ENCODE measurements around the gene ANG. TPM values are rescaled to one million over a fixed set of nuclear protein-coding genes. Genes with fewer than 3 reads are reported as not detected.

ANG gene
- total RNA-seq, 1 experiment from 2014 or later = 5.8 TPM

GRCh38 chr14:20733684-20734429 is 45.3 kb downstream of the ANG start:
- Histone ChIP-seq H3K9me2 (ENCODE audit: insufficient read depth) (no peaks in the 10 kb centered on the region), H4K20me1 (ENCODE audit: insufficient read depth) (no peaks in the 10 kb centered on the region), H2AFZ (ENCODE audit: low read depth, low read length, poor library complexity, severe bottlenecking) (no peak overlapping the region), H3K4me1 (ENCODE audit: control insufficient read depth in 1 of 2, insufficient read depth in 2 of 2, low read length in 2 of 2) (no peaks in the 10 kb centered on the region), H3K9ac (ENCODE audit: low read length) (no peak overlapping the region), H3K79me2 (ENCODE audit: insufficient read depth, low read length) (no peaks in the 10 kb centered on the region), H3K4me2 (ENCODE audit: low read length) (no peak overlapping the region), H3K4me3 (replicated peaks in 1 of 2; ENCODE audit: low read depth in 1 of 2, low read length in 2 of 2) (no peak overlapping the region), H3K27me3 (ENCODE audit: insufficient read depth, low read length) (peaks cover 8% of the 10 kb centered on the region), H3K36me3 (ENCODE audit: control insufficient read depth in 1 of 2, insufficient read depth in 2 of 2, low read length in 2 of 2) (no peaks in the 10 kb centered on the region), H3K9me3 (ENCODE audit: control insufficient read depth in 1 of 2, insufficient read depth in 1 of 2, low read depth in 1 of 2, low read length in 2 of 2) (no peaks in the 10 kb centered on the region), H3K27ac (ENCODE audit: low read depth, low read length) (no peak overlapping the region)
- no TSS peak for BruUV-seq (replicated peaks)
- DNase-seq (ENCODE audit: low read depth, low spot score) (no peak), ATAC-seq (no peak)
- ChIA-PET CTCF (no interaction called here), POLR2A (no interaction called here), RAD21 (ENCODE audit: low non-redundant PET in 1 of 2, low total read pairs in 2 of 2, uncharacterized antibody in 2 of 2, unreplicated experiment in 2 of 2) (no interaction called here)
- intact Hi-C loops (cut with micrococcal nuclease) = no loop called here
- TF ChIP-seq POLR2A (IDR thresholded peaks at IDR 0.05; ENCODE audit: borderline replicate concordance, extremely low read depth, insufficient read depth, insufficient read length) (no peak), CEBPB (IDR thresholded peaks at IDR 0.05; ENCODE audit: low read depth) (no peak), EZH2phosphoT487 (IDR thresholded peaks at IDR 0.05; ENCODE audit: borderline replicate concordance) (no peak), ATF3 (IDR thresholded peaks at IDR 0.05) (no peak), FOSL1 (IDR thresholded peaks at IDR 0.05; ENCODE audit: low read depth) (no peak), SRF (IDR thresholded peaks at IDR 0.05; ENCODE audit: low read depth) (no peak), MAX (IDR thresholded peaks at IDR 0.05) (no peak), JUND (IDR thresholded peaks at IDR 0.05) (no peak)

GRCh38 chr14:20734430-20734806 is 45.9 kb downstream of the ANG start:
- H3K27ac ChIP-seq (ENCODE audit: low read depth, low read length) = no peak overlapping the region
- DNase-seq (ENCODE audit: low read depth, low spot score) (no peak), ATAC-seq (no peak)
- no peak overlapping the region for H3K4me2 ChIP-seq (ENCODE audit: low read length)
- H3K9me2 ChIP-seq (ENCODE audit: insufficient read depth) = no peaks in the 10 kb centered on the region
- H3K79me2 ChIP-seq (ENCODE audit: insufficient read depth, low read length) = no peaks in the 10 kb centered on the region
- H3K9me3 ChIP-seq (ENCODE audit: control insufficient read depth in 1 of 2, insufficient read depth in 1 of 2, low read depth in 1 of 2, low read length in 2 of 2) = no peaks in the 10 kb centered on the region
- POLR2A ChIA-PET = no interaction called here
- RAD21 ChIA-PET (ENCODE audit: low non-redundant PET in 1 of 2, low total read pairs in 2 of 2, uncharacterized antibody in 2 of 2, unreplicated experiment in 2 of 2) = no interaction called here
- no peak overlapping the region for H3K4me3 ChIP-seq (replicated peaks in 1 of 2; ENCODE audit: low read depth in 1 of 2, low read length in 2 of 2)
- no peak overlapping the region for H3K9ac ChIP-seq (ENCODE audit: low read length)
- no peaks in the 10 kb centered on the region for H3K36me3 ChIP-seq (ENCODE audit: control insufficient read depth in 1 of 2, insufficient read depth in 2 of 2, low read length in 2 of 2)
- no peaks in the 10 kb centered on the region for H3K4me1 ChIP-seq (ENCODE audit: control insufficient read depth in 1 of 2, insufficient read depth in 2 of 2, low read length in 2 of 2)
- no peak overlapping the region for H2AFZ ChIP-seq (ENCODE audit: low read depth, low read length, poor library complexity, severe bottlenecking)
- H3K27me3 ChIP-seq (ENCODE audit: insufficient read depth, low read length) = peaks cover 8% of the 10 kb centered on the region
- BruUV-seq (replicated peaks) = no TSS peak
- intact Hi-C loops (cut with micrococcal nuclease) = no loop called here
- CTCF ChIA-PET = no interaction called here
- H4K20me1 ChIP-seq (ENCODE audit: insufficient read depth) = no peaks in the 10 kb centered on the region
- TF ChIP-seq ZFX (IDR thresholded peaks at IDR 0.05) (no peak), POLR2A (IDR thresholded peaks at IDR 0.05; ENCODE audit: borderline replicate concordance, extremely low read depth, insufficient read depth, insufficient read length) (no peak), FOSL1 (IDR thresholded peaks at IDR 0.05; ENCODE audit: low read depth) (no peak), SIN3A (IDR thresholded peaks at IDR 0.05; ENCODE audit: low read depth) (no peak), ZNF274 (IDR thresholded peaks at IDR 0.05; ENCODE audit: low read depth, low read length) (no peak), EZH2phosphoT487 (IDR thresholded peaks at IDR 0.05; ENCODE audit: borderline replicate concordance) (no peak), EZH2 (IDR thresholded peaks at IDR 0.05) (no peak), REST (IDR thresholded peaks at IDR 0.05; ENCODE audit: low read depth) (no peak), CTCF (IDR thresholded peaks at IDR 0.05 in 2 of 3, conservative IDR thresholded peaks at IDR 0.05 in 1 of 3; ENCODE audit: borderline replicate concordance in 1 of 3, insufficient read depth in 1 of 3, low read depth in 2 of 3, low read length in 2 of 3) (no peak), EGR1 (IDR thresholded peaks at IDR 0.05; ENCODE audit: low read depth) (no peak), MAX (IDR thresholded peaks at IDR 0.05) (no peak)
